GM19239 (cell line): ENCODE data around the gene BANF1.
A peak's percentile ranks its signal among the peaks of the same experiment; 100 is the strongest.
"Not testable (repeated sequence)": the region's sequence is repeated elsewhere in the genome, so short reads cannot be mapped to it uniquely, and the experiment has no call there.

Source experiments
- DNase-seq: peaks from one replicate; pipeline ENCODE4 v3.0.0; 2011; ENCODE audit warnings: low spot score; ENCODE audit not compliant: insufficient read length
- FAIRE-seq: peaks from 2 replicates; lab custom pipeline; 2011; peaks lifted over from hg19 to GRCh38; lab: Jason Lieb, UNC

BANF1 gene

DNA sequence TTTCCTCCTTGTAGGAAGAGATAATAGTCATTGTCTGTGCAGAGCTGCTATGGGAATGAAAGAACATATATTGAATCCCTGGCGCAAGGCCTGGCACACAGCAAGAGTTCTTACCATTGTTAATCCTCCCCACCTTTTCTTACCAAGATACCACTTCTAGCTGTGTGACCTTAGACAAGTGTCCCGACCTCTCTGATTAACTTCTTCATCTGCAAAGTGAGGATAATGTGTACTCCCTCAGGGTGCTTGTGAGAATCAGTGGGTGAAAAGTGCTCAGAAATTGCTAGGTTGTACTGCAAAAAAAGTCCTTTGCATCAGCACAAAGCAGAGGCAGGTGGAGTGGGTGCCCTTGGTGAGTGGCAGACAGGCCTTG lies 5.8 kb downstream of the BANF1 start:
- no peak for DNase-seq
- no peak for FAIRE-seq

DNA sequence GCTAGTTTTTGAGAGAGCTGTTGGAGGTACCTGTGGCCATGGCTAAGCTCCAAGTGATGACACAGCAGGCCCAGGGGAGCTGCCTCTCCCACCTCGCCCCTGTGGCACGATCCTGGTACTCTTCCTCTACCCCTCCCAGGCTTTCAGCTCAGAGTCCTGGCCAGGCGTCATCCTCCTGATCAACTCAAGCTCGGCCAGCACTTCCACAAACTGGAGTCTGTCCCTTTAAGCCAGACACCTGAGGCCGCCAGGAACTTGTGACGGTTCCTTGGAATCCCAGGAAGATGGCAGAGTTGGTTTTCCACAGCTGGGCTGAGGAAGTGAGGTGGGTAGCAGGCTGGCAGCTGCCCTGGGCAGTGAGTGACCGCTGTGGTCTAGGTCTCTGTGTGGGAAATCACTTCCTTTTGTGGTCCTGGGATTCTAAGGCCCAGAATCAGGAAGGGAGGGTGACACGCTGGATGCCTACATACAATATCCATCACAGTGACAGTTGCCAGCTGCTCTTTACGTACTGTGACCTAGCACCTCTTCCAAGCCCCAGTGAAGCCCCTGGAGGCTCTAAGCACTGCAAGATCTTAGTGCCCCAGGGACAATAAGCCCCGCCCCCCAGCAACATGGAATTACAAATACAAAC lies 6.3 kb downstream of the BANF1 start:
- no peak for FAIRE-seq
- DNase-seq: no peak

DNA sequence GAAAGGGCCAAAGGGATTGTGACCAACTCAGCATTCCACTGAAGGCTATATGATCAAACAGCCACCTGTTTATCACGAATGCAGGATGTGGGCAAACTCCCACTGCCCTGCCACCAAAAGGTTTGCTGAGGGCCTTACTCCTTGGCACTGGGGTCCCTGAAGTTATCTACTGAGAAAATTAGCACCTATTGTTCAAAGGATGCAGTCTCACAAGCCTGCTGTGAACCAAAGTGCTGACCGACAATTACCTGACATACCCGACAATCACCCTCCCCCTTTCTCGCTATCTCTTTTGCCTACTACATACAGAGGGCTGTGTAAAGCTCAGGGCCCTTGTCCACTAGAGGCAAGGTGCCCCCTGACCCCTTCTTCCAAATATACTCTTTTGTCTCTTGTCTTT lies 7.7 kb downstream of the BANF1 start:
- DNase-seq, FAIRE-seq: not testable (repeated sequence)

DNA sequence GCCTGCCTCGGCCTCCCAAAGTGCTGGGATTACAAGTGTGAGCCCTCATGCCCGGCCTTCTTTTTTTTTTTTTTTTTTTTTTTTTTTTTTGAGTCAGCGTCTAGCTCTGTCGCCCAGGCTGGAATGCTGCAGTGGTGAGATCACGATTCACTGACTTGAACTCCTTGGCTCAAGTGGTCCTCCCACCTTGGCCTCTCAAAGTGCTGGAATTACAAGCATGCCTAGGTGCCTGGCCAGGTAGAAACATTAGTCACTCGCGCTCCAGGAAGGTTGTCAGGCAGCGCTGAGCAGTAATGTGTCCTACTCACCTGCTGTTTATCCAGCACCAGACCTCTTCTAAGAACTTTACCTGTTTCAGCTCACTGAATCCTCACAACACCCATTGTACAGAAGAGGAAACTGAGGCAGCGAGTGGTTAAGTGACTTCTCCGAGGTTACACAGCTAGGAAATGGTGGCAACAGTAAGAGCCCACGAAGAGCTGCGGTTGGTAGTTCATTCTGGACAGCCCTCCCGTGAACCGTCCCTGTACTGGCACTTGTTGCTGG lies 9.0 kb downstream of the BANF1 start:
- FAIRE-seq (no peak), DNase-seq (no peak)

DNA sequence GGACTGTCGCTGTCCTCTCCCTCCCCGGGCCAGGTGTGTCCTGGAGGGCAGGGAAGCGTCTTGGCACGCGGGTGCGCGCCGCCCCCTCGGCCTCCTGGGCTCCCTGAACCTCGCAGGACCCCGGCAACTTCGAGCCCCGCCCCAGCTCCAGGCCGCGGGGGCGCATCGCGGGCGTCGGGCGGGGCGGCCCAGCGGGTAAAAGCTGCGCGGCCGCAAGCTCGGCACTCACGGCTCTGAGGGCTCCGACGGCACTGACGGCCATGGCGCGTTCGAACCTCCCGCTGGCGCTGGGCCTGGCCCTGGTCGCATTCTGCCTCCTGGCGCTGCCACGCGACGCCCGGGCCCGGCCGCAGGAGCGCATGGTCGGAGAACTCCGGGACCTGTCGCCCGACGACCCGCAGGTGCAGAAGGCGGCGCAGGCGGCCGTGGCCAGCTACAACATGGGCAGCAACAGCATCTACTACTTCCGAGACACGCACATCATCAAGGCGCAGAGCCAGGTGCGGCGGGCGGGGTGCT lies 9.5 kb downstream of the BANF1 start, which contains the start of gene CST6:
CST6 (plus strand) TSS at position 224 of the 519 bp plus-strand sequence; CDS start at position 261, 37 bp downstream.
- DNase-seq (no peak), FAIRE-seq (no peak)

DNA sequence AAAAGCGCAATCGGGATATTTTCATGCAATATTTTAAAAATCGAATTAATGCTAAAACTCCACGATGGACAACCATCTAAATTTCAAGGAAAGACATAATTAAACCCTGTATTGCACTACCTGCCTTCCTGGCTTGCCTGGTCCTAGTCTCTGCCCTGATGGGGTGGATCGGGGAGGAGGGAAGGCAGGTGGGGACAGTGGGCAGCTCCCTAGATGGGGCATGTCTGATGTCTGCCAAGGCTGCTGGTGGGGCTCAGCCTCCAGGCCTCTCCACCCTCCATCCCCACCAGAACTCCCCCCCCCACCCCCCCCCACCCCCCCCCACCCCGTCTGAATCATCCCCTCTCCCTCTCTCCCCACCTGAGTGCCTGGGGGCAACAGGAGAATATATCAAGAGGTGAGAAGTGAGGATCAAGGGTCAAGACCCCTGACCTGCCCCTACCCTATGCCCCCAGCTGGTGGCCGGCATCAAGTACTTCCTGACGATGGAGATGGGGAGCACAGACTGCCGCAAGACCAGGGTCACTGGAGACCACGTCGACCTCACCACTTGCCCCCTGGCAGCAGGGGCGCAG lies 10.2 kb downstream of the BANF1 start:
- FAIRE-seq: no peak
- no peak for DNase-seq

DNA sequence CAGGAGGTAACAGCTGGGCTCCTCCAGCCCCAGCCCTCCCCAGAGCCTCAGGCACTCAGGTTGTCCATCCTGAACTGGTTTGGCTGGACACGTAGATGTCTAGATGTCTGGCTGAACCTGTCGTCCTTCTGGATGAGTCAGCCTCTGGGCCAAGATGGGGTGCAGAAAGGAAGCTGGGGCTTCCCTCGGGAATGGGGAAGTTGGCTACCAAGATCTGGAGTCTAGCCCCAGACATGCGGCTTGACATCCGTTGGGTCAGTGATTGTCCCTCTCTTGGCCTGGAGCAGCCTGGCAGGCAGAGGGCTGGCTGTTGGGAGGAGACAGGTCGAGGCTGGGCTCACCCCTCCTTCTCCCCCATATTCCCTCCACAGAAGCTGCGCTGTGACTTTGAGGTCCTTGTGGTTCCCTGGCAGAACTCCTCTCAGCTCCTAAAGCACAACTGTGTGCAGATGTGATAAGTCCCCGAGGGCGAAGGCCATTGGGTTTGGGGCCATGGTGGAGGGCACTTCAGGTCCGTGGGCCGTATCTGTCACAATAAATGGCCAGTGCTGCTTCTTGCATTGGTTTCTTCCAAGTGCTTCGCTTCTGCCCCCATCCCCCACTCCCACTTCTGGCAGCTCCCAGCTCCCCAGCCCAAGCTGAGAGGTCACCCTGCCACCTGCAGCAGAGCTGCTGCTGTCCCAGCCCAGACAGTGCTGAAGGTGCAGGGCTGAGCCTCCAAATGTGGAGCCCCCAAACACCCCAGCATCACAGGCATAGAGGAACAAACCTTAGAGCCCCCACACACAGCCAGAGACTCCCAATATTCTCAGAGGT lies 10.9 kb downstream of the BANF1 start:
- FAIRE-seq (no peak), DNase-seq (no peak)

DNA sequence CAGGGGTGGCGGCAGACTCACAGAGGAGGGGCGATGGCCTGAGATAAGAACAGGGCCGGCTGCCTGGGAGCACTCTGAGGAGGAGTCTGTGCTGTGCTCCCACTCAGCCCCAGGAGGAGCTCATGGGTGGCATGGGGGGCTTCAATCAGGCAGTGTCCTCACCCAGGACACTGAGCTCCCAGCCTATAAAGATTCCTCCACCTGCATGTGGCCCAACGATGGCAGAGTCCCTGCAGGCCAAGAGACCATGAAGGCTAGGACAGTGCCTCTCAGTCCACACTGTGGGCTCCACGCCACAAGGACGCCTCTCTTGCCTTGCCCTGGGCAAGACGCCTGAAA lies 11.4 kb downstream of the BANF1 start:
- no peak for FAIRE-seq
- no peak for DNase-seq

DNA sequence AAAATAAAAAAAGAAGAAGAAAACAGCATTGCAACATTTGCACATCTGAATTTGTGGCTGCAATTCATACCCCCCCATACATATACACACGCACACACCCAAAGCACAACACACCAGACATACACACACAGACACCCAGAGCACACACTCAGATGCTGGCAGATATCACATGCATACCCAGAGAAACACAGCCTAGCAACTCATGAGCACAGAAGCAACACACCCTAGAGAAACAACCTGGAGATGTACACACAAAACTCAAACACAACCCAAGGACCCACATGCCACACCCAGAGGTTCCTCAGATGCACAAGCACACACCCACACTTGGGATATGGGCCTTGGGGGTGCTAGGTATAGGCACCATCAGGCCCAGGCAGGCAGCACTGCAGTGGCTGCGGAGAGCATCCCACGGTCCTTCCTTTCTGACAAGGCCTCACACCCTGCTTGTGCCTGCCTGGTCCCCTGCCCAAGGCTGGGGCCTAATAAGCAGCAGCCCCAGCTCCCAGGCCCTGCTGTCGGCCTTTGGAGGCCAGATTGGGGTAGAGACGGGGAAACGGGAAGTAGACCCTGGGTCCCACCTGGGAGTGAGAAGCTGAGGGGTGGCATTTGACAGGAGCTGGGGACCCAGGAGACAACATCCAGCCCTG lies 12.6 kb downstream of the BANF1 start:
- DNase-seq: no peak

DNA sequence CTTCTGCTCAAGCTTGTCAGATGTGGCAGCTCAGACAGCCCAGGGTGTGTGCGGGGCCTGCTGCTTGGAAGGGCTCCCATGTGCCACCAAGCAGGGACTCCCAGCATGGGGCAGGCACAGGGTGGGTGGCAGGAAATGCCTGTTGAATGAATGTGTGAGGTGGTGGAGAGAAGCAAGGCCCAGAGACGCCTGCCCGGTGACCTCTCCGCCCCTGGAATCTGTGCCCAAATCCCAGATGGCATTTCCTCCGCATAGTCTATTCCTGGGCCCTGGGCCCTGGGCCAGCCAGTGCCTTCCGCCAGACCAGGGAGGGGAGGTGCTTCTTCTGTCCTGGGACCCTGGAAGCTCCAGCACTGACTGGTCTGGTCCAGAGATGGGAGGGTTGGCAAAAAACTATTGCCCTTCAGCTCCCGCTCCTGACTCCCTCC lies 13.2 kb downstream of the BANF1 start:
- DNase-seq: no peak
- FAIRE-seq: no peak

More for the DNA sequence above, 12.6 kb downstream of the BANF1 start:
- no peak for FAIRE-seq

DNA sequence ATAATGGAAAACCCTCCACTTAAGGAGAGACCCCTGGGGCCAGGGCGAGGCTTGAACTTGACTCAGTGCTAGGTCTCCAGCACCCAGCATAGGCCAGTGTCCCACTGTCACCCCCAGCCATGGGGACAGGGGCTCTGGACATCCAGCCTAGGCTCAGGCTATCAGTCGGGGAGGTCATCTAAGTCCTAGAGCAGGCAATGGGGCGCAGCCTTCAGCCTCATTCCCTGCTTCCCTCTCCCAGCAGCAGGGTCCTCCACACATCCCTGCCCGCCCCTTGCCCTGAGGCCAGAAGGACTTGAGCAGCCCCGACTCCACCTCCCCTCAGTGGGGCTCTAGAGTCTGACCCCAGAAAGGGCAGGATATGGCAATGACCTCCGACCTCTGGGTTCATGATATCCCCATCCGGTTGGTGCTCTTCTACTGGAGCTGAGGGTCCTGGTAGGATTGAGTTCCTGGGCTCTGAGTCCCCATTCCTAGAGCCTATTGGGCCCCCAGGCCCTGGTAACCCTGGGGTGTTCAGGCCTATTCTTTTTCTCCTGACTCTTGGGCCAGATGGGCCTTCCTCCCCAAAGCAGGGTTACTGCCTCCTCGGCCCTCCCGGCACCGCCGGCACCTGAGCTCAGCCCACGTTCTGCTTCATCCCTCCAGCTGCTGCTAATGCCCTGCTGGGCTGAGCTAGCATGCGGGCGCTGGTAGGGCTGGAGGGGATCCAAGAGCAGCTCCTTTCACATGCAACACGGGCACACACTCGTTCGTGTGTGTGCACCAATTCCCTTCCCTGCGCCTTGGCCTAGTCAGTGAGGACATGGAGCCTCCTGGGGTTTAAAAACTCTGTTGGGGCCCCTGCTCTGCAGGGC lies 13.9 kb downstream of the BANF1 start:
- DNase-seq: no peak
- FAIRE-seq: no peak

DNA sequence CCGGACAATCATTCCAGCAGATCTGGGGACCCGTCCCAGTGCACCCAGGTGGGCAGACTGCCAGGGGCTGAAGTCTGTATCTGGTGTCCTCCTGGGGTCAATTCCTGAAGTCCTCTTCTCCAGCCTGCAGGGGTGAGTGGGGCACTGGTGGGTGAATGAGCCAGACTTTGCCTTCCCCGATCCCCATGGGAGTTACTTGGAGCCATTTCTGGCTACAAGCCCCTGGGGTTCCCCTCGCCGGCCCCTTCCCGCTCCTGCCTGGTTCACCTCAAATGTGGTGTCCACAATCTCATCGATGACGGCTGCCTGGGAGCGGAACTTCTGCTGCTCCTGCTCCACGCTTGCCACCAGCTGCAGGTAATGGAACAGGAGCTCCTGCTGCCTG lies 14.5 kb downstream of the BANF1 start:
- FAIRE-seq (no peak), DNase-seq (no peak)

DNA sequence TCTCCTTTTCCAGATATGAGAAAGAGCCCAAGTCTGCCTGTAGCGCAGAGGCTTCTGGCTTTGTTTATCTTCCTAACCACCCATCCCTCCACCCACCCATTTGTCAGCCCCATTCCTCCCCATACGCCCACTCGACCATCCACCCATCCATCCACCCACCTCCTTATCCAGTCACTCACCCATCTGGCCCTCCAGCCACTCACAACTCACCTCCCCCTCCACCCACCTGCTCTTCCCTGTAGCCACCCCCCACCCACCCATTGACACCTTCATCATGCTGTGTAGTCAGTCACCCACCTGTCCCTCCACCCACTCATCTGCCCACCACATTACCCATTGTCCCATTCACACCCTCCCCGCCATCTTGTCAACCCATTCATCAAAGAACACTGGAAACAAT lies 15.0 kb downstream of the BANF1 start:
- DNase-seq (no peak), FAIRE-seq (no peak)

DNA sequence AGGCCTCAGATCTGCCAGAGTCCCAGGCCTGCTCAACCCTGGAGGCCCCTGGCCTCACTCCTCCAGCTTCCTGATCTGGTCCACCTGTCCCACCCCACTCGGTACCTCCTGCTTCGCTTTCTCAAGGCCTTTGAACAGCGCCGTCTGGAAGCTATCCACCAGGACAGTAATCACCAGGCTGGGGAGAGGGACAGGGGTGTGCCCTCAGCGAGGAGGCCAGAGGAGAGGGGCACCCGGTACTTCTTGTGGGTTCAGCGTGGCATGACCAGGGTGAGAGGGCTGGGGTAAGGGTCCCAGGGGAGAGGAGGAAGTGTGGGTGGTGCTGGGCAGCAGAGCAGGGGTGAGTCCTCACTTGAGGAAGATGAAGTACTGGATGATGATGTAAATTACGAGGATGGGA lies 17.9 kb downstream of the BANF1 start:
- FAIRE-seq (no peak), DNase-seq (no peak)

DNA sequence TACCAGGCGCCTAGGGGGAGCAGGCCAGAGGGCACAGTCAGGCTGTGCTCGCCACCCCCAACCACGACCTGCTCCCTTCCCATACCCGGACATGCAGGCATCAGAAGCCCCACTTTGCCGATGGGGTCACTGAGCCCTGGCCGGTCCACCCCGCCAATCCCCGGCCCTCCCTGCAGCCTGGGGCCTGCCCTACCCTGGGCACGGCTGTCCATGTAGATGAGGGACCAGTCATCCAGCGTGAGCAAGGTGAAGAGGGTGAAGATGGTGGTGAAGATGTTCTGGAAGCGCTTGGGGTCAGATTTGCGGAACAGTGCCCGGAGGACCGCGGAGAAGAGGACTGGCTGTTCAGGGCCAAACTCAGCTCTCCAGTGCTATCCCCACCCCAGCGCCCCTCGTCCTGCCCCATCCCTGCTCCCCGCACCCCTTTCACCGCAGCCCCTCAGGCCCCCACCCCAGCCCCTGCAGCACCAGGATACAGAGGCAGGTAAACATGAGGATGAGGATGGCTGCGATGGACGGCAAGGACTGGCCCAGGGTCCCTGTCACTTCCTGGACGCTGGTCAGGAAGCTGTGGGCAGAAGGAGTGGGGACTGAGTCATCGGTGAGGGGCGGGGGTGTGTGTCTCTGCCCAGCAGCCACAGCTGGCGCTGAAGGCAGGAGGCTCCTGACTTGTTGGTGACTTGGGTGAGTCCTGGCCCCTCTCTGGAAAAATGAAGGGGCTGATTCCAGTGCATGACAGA lies 18.5 kb downstream of the BANF1 start:
- DNase-seq (no peak), FAIRE-seq (no peak)

DNA sequence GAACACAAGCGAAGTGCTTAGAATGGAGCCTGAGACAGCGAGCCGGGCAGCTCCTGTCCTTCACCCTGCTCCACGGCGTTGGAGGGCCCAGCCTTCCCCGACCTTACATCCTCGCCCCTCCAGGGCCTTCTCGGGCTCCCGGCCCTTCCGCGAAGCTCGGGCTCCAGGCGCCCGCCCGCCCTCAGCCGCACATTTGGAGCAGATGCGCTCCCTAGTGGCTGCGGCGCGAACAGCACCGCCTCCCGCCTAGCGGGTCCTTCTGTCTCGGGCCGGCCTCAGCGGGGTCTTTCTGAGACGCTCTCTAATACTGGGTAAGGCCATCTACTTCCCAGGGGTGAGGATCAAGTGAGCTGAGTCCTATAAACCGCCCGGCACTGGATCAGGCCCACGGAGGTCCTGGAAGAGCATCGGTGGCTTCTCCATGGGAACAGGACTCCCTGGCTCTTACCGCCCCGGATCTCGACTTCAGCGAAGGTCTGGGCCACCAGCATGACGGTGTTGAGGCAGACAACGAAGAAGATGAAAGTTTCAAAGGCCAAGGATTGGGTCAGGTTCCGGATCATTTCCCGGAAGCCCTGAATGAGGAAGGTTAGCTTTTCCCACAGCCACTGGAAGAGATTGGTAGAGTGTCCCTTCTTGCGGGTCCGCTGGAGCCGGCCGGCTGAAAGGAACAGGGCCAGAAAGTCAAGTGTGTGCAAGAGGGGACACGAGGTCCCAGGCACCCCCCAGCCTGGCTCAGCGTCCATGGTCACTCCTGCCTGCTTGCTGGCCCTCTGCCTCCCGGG lies 20.3 kb downstream of the BANF1 start:
- FAIRE-seq (peak; percentile 85), DNase-seq (peak; percentile 89)

DNA sequence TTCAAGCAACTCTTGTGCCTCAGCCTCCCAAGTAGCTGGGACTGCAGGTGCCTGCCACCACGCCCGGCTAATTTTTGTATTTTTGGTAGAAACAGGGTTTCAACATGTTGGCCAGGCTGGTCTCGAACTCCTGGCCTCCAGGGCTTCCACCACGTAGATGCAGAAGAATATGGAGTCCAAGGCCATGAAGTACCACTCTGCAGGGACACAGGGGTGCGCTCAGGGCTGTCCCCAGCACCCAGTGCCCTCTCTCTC lies 20.8 kb downstream of the BANF1 start:
- not testable (repeated sequence) for DNase-seq, FAIRE-seq

DNA sequence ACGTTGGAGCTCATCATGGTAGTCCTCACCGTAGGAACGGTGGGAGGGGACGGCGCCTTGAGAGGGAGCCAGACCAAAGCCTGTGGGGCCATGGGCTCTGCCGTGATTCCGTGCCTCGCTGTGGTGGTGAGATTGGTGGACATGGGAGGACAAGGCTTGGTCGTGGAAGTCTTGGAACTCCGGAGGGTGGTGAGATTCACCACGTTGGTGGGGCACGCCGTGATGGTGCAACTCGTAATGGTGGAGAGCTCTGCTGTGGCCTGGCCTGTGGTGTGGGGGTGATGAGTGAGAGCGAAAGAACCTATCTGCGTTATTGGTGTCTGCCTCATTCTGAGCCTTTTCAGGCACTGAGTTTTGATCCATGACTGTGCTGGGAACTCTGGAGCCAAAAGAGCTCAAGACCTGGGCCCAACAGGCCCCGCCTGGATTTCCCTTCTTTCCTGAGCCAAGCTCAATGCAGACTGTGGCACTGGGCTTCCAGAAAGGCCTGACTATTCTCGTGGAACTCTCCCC lies 23.8 kb downstream of the BANF1 start, which contains the start of gene CATSPER1:
CATSPER1 (minus strand) TSS at position 463 of the 513 bp plus-strand sequence; CDS start at position 363, 100 bp downstream.
- FAIRE-seq: no peak
- no peak for DNase-seq
